ENCODE measurements around the gene TANGO2.

The TANGO2 gene

GRCh38 chr22:19983741-19984140, 37.2 kb upstream of the TANGO2 start:
- no peak for DNase-seq (ENCODE audit: low read depth)

- DNase-seq (ENCODE audit: low read depth) = no peak
These were observed 36.6 kb upstream of the TANGO2 start for GRCh38 chr22:19984201-19984753.

GRCh38 chr22:19984851-19985811, 35.8 kb upstream of the TANGO2 start:
- no peak for DNase-seq (ENCODE audit: low read depth)

DNA sequence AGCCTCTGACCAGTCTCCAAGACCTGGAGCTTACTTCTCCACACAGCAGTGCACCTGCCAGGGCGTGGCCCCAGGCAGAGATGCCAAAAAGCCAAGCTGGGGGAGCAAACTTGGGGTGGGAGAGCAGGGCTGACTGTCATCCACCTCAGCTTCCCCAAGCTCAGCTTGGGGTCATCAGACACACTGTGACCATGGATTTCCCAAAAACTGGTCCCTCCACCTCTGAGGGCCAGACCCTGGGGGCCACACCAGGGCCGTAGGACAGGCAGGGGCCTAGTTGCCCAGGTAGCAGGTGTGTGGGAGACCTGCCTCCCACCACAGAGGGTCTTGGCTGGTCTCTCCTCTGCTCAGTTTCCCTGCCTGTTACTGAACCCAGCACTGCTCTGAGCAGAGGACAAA, 34.9 kb upstream of the TANGO2 start:
- no peak for DNase-seq (ENCODE audit: low read depth)

- DNase-seq (ENCODE audit: low read depth) = peak; percentile 28
These were observed 34.2 kb upstream of the TANGO2 start for GRCh38 chr22:19986410-19987341.

- DNase-seq (ENCODE audit: low read depth) = no peak
These were observed 33.3 kb upstream of the TANGO2 start for GRCh38 chr22:19987394-19988306.

DNA sequence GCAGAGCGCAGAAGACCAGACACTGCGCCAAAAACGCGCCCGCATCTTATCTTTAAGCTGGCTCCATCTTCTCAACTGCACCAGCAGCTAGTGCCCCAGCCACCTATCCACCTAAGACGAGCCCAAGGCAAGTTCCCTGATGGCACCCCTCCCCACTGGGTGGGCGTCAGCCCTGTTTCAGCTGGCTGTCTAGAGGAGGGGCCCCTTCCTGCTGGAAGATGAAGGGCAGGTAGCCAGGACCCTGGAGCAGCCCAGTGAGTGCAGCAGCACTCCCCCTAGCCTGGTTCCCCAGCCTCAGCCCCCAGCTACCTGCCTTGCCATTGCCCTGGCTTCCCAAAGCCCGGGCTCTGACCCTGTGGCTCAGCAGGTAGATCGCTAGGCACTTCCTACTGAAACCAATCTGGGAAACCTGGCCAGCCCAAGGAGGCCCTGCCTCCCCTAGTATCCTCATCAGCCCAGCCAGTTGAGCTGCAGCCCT, 32.5 kb upstream of the TANGO2 start:
- no peak for DNase-seq (ENCODE audit: low read depth)

DNA sequence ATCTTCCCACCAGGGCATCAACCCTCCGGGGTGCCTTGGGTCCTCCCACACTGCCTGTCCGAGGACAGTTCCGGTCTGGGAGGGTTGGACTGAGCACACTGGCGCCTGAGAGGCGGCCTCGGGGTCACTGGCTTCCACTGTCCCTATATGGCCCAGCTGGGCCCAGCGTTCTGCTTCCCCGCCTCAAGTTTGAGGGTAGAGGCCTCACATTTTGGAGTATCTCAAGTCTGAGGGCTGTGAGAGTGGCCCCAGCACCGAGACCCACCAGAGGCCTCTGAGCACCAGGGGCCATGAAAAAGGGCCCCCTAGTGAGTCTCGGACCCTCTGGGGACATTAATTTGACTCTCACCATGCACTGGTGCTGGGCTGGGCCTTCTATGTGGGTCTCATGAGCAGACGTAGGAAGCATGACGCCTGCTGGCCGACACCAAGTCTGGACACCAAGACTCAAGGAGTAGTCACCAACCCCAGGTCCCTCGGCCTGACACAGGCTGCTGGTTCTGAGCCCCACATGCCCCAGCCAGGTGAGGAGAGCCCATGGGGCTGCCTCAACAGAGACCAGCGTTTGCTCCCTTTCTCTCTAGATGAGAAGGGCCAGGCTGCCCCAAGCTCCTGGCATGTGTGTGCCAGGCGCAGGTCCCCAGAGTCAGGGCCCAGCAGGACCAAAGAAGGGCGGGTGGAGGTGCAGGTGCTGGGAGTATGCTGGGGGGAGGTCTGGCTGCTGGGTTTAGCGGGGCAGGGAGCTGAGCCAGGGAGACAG, 31.8 kb upstream of the TANGO2 start:
- DNase-seq (ENCODE audit: low read depth) = no peak

DNA sequence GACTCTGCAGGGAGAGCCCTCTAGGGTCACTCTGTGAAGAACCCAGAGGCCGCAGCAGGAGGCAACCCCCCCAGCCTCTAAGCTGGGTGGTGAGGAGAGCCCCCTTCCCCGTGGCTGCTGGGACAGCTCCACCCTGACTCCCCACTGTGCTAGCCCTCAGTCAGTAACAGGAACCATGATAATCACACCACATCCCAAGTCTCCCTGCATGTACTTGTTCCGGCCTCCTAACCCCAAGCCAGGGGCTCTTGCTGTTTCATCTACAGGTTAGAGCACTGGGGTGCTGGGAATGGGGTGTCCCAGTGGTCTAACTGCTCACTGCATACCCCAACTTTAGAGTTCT, 31.2 kb upstream of the TANGO2 start:
- DNase-seq (ENCODE audit: low read depth) = no peak

- no peak for DNase-seq (ENCODE audit: low read depth)
These were observed 30.7 kb upstream of the TANGO2 start for GRCh38 chr22:19990188-19990587.

DNA sequence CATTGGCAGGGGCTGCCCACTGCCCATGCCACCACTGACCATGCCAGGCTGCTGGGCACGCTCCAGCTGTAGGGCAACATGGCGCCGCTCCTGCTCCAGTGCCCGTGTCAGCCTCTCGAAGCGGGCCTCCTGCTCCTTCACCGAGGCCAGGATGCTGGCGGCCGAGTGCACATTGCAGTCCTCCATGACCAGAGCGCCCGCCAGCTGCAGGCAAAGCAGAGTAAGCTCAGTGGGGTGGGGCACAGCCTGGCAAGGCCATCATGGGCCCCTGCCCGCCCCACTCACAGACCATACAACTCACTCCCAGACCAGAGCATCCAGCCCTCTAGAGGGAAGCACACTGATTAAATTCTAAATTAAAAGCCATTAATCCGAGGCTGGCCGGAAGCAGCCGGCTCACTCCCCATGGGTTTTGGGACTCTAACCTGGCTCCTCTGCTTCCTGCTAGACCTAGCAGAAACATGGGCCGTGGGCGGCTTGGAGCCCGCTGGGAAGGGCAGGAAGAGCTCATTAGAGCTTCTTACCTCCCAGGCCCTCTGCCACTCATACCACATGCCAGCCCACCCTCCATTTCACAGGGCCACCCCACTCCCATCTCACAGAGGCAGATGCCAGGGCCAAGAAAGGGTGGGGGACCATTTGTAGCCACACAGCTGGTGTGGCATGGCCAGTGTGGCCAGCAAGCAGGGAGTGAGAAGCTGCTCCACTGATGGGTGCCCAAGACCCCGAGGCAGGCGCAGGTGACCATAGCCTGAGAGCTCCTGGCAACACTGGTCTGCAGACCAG, 30.1 kb upstream of the TANGO2 start:
- DNase-seq (ENCODE audit: low read depth) = no peak

DNA sequence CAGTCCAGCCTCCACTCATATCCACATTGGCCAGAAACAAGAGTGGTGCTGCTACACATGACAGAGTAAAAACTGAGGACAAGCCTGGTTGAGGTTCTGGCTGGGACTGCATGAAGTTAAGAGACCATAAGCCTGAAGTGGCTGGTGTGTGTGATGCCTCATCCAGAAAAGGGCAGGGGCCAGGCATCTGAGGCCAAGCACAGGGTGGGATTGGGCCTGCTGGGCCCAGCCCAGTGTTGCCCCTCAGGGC, 29.6 kb upstream of the TANGO2 start:
- no peak for DNase-seq (ENCODE audit: low read depth)

GRCh38 chr22:19991645-19992451, 29.1 kb upstream of the TANGO2 start:
- no peak for DNase-seq (ENCODE audit: low read depth)

DNA sequence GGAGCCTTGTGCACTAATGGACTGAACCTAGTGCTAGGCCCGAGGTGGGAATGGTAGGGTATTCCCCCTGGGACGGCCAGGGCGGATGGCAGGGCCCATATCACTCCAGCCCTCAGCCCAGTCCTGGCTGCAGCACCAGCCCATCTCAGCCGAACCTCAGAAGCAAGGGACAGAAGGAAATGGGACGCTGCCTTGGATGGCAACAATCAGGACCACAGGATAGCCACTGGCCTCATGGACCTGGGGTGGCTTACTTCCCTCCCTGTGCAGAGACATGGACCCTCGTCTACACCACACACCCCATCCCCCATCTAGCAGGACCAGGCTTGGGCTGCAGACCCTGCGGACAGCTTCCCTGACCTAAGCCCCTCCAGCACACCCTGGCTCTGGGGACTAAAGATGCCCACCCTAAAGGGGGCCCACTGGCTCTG, 28.4 kb upstream of the TANGO2 start:
- DNase-seq (ENCODE audit: low read depth) = no peak

GRCh38 chr22:19992921-19993355, 28.0 kb upstream of the TANGO2 start:
- DNase-seq (ENCODE audit: low read depth) = no peak

- no peak for DNase-seq (ENCODE audit: low read depth)
These were observed 27.0 kb upstream of the TANGO2 start for GRCh38 chr22:19993926-19994325.

DNA sequence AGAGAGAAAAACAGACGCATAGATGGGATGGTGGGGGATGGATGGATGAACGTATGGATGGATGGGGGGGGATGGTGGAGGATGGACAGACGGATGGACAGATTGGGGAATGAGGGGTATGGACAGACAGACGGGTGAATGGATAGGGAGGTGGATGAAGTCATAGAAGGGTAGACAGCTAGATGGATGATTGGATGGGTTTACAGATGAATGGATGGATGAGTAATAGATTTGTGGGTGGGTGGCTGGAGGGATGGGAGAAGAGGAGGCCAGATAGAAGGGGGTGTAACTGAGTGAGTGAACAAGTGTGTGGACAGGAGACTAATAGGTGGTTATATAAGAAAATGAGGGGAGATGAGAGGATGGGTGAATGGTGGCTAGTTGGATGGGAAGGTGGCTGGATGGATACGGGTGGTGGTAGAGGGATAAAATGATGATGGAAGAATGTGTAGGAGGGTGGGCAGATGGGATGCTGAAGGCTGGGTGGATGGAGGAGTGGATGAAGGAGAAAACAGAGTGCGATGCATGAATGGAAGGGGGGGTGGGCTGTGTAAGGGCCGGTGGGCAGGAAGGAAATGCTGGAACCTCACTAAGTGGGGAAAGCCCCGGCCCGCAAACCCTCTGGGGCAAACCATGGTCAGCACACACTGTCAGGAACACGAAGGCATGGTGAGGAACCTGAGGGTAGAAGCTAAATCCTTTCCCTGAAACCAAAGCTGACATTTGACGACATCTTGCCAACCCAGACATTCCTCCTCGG, 25.9 kb upstream of the TANGO2 start:
- no peak for DNase-seq (ENCODE audit: low read depth)

- DNase-seq (ENCODE audit: low read depth) = no peak
These were observed 25.1 kb upstream of the TANGO2 start for GRCh38 chr22:19995611-19996339.

All from fibroblast of the conjunctiva (primary cell).